ENCODE results near the gene NUDT1.

Gene NUDT1

DNA sequence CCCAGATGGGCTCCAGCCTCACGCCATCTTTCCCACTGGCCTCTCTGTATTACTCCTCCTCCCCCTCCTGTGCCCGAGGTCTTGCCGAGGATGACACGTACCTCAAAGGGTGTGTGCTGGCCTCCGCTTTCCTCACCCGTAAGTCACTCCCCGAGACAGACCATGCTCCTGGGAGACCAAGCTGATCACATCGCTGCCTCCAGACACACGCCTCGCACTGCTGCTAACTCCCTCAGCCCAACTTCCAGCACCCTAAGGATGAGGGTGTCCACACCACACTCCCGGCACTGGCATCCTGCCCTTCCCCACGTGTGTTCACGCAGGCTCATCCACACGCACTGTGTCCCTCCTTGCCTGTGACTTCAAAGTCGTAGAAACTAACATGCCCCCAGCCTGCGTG, 33.3 kb upstream of the NUDT1 start:
- no peaks in the 10 kb centered on the region for H3K9me3 ChIP-seq (ENCODE audit: low read length)
- H3K9me2 ChIP-seq (ENCODE audit: low read depth, low read length): no peaks in the 10 kb centered on the region
- H3F3A ChIP-seq (ENCODE audit: insufficient read depth, low read length): no peaks in the 10 kb centered on the region
- H3K4me2 ChIP-seq (ENCODE audit: low read length): no peak overlapping the region
- H4K20me1 ChIP-seq (ENCODE audit: insufficient read depth, low read length): no peaks in the 10 kb centered on the region
- H3K36me3 ChIP-seq (ENCODE audit: insufficient read depth, low read length): peaks cover 56% of the 10 kb centered on the region
- no peak overlapping the region for H3K4me3 ChIP-seq (ENCODE audit: low read depth, low read length, poor library complexity, severe bottlenecking)
- H3K4me1 ChIP-seq (ENCODE audit: insufficient read depth, low read length, severe bottlenecking): peaks cover 12% of the 10 kb centered on the region
- H3K9ac ChIP-seq (ENCODE audit: low read length): no peak overlapping the region
- no peak for TF ChIP-seq EZH2 (IDR thresholded peaks at IDR 0.05; ENCODE audit: borderline replicate concordance, low read length)
- TF ChIP-seq, protein P1, sequence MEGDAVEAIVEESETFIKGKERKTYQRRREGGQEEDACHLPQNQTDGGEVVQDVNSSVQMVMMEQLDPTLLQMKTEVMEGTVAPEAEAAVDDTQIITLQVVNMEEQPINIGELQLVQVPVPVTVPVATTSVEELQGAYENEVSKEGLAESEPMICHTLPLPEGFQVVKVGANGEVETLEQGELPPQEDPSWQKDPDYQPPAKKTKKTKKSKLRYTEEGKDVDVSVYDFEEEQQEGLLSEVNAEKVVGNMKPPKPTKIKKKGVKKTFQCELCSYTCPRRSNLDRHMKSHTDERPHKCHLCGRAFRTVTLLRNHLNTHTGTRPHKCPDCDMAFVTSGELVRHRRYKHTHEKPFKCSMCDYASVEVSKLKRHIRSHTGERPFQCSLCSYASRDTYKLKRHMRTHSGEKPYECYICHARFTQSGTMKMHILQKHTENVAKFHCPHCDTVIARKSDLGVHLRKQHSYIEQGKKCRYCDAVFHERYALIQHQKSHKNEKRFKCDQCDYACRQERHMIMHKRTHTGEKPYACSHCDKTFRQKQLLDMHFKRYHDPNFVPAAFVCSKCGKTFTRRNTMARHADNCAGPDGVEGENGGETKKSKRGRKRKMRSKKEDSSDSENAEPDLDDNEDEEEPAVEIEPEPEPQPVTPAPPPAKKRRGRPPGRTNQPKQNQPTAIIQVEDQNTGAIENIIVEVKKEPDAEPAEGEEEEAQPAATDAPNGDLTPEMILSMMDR (IDR thresholded peaks at IDR 0.05; ENCODE audit: low read length): no peak
- H3K79me2 ChIP-seq (ENCODE audit: insufficient read depth, low read length): no peaks in the 10 kb centered on the region
- H3K27ac ChIP-seq (ENCODE audit: low read depth, low read length, poor library complexity, severe bottlenecking): no peak overlapping the region
- H2AFZ ChIP-seq (ENCODE audit: low read length): no peak overlapping the region
- no peaks in the 10 kb centered on the region for H3K27me3 ChIP-seq (ENCODE audit: insufficient read depth, low read length)

GRCh38 chr7:2209146-2209960, 32.7 kb upstream of the NUDT1 start:
- Histone ChIP-seq H3K27me3 (ENCODE audit: insufficient read depth, low read length) (no peaks in the 10 kb centered on the region), H3F3A (ENCODE audit: insufficient read depth, low read length) (no peaks in the 10 kb centered on the region), H4K20me1 (ENCODE audit: insufficient read depth, low read length) (no peaks in the 10 kb centered on the region), H3K79me2 (ENCODE audit: insufficient read depth, low read length) (no peaks in the 10 kb centered on the region), H3K9me3 (ENCODE audit: low read length) (no peaks in the 10 kb centered on the region), H3K4me1 (ENCODE audit: insufficient read depth, low read length, severe bottlenecking) (peaks cover 6% of the 10 kb centered on the region), H3K9ac (ENCODE audit: low read length) (no peak overlapping the region), H3K27ac (ENCODE audit: low read depth, low read length, poor library complexity, severe bottlenecking) (no peak overlapping the region), H3K4me2 (ENCODE audit: low read length) (no peak overlapping the region), H3K9me2 (ENCODE audit: low read depth, low read length) (no peaks in the 10 kb centered on the region), H2AFZ (ENCODE audit: low read length) (no peak overlapping the region), H3K4me3 (ENCODE audit: low read depth, low read length, poor library complexity, severe bottlenecking) (no peak overlapping the region), H3K36me3 (ENCODE audit: insufficient read depth, low read length) (peaks cover 63% of the 10 kb centered on the region)
- no peak for TF ChIP-seq EZH2 (IDR thresholded peaks at IDR 0.05; ENCODE audit: borderline replicate concordance, low read length)
- TF ChIP-seq, protein P1 (IDR thresholded peaks at IDR 0.05; ENCODE audit: low read length): peak; percentile 84

- Histone ChIP-seq H3K9me2 (ENCODE audit: low read depth, low read length) (no peaks in the 10 kb centered on the region), H3K4me3 (ENCODE audit: low read depth, low read length, poor library complexity, severe bottlenecking) (no peak overlapping the region), H3K9ac (ENCODE audit: low read length) (no peak overlapping the region), H3K4me1 (ENCODE audit: insufficient read depth, low read length, severe bottlenecking) (peaks cover 4% of the 10 kb centered on the region), H3F3A (ENCODE audit: insufficient read depth, low read length) (no peaks in the 10 kb centered on the region), H3K36me3 (ENCODE audit: insufficient read depth, low read length) (peaks cover 69% of the 10 kb centered on the region), H3K9me3 (ENCODE audit: low read length) (no peaks in the 10 kb centered on the region), H3K79me2 (ENCODE audit: insufficient read depth, low read length) (no peaks in the 10 kb centered on the region), H3K4me2 (ENCODE audit: low read length) (no peak overlapping the region), H2AFZ (ENCODE audit: low read length) (no peak overlapping the region), H3K27me3 (ENCODE audit: insufficient read depth, low read length) (no peaks in the 10 kb centered on the region), H4K20me1 (ENCODE audit: insufficient read depth, low read length) (no peaks in the 10 kb centered on the region), H3K27ac (ENCODE audit: low read depth, low read length, poor library complexity, severe bottlenecking) (no peak overlapping the region)
- no peak for TF ChIP-seq EZH2 (IDR thresholded peaks at IDR 0.05; ENCODE audit: borderline replicate concordance, low read length)
- TF ChIP-seq, protein P1 (IDR thresholded peaks at IDR 0.05; ENCODE audit: low read length): no peak
Measured at GRCh38 chr7:2209961-2210323, 32.1 kb upstream of the NUDT1 start.
